Panc1 (cell line): Measurements from ENCODE around the gene ERC2. TPM values are rescaled to one million over a fixed set of nuclear protein-coding genes. Genes with fewer than 3 reads are reported as not detected.

Experiments
- ATAC-seq: fragments of 200-7000 bp; cut with Tn5 transposase; 2 replicates; pipeline ENCODE4 v1.9.1; 2020; ENCODE audit warnings: mild to moderate bottlenecking, moderate library complexity
- BruUV-seq: library from RNA; stranded (reverse); fragments of 400-500 nt; replicated peaks from 2 replicates; lab custom pipeline; 2021; lab: Mats Ljungman, UMichigan
- CTCF ChIA-PET: fragments of 300-600 bp; sonication (Branson Sonifier 250); formaldehyde crosslinking; loops from one replicate; lab custom pipeline; 2022; ENCODE audit warnings: antibody characterized with exemption; lab: Charles Lee
- POLR2A ChIA-PET: fragments of 300-600 bp; sonication (Branson Sonifier 250); formaldehyde crosslinking; loops from one replicate; lab custom pipeline; 2022; ENCODE audit warnings: antibody characterized with exemption; lab: Charles Lee
- DNase-seq: peaks from one replicate; pipeline ENCODE4 v3.0.0-alpha.2; 2010; ENCODE audit warnings: low read depth, low spot score
- H3K27ac ChIP-seq: 2 replicates; pipeline ENCODE4 v1.5.1; 2011; ENCODE audit warnings: mild to moderate bottlenecking, low read length, inconsistent platforms
- H3K27me3 ChIP-seq: fragments of 200-500 bp; sonication (Bioruptor generic); 2 replicates; pipeline ENCODE4 v1.6.0; 2014; ENCODE audit warnings: low read length, inconsistent platforms; ENCODE audit not compliant: control insufficient read depth, insufficient read depth
- H3K36me3 ChIP-seq: fragments of 200-500 bp; sonication (Bioruptor generic); 2 replicates; pipeline ENCODE4 v1.5.1; 2014; ENCODE audit warnings: inconsistent platforms, mild to moderate bottlenecking, low read length, moderate library complexity; ENCODE audit not compliant: control insufficient read depth, insufficient read depth
- H3K4me1 ChIP-seq: 2 replicates; pipeline ENCODE4 v1.5.1; 2011; ENCODE audit warnings: inconsistent platforms, mild to moderate bottlenecking, low read length, moderate library complexity; ENCODE audit not compliant: control insufficient read depth, insufficient read depth
- H3K4me3 ChIP-seq, 2 experiments: 2 replicates each; pipeline ENCODE4 v1.5.1; 2011 to 2012; ENCODE audit warnings: low read depth in 2 of 2, low read length in 2 of 2, mild to moderate bottlenecking in 2 of 2, inconsistent platforms in 1 of 2, moderate library complexity in 1 of 2
- H3K9me3 ChIP-seq: fragments of 200-500 bp; sonication (Bioruptor generic); 2 replicates; pipeline ENCODE4 v1.5.1; 2014; ENCODE audit warnings: low read depth, mild to moderate bottlenecking, inconsistent platforms, low read length, moderate library complexity; ENCODE audit not compliant: control insufficient read depth, insufficient read depth
- CTCF ChIP-seq: fragments of 450-650 bp; IDR thresholded peaks from 2 replicates; pipeline ENCODE4 v1.5.1; 2017; ENCODE audit warnings: mild to moderate bottlenecking
- POLR2AphosphoS5 ChIP-seq: IDR thresholded peaks from 2 replicates; pipeline ENCODE4 v1.6.1; 2012; ENCODE audit warnings: mild to moderate bottlenecking, low read depth, low read length, moderate library complexity
- REST ChIP-seq, 2 experiments: IDR thresholded peaks; 2 replicates each; pipeline ENCODE4 v1.6.1; 2011 to 2012; ENCODE audit warnings: low read depth in 2 of 2, control low read depth in 1 of 2, low read length in 1 of 2, mild to moderate bottlenecking in 1 of 2, moderate library complexity in 1 of 2; ENCODE audit not compliant: insufficient read depth in 1 of 2
- SIN3A ChIP-seq: IDR thresholded peaks from 2 replicates; pipeline ENCODE4 v1.6.1; 2012; ENCODE audit warnings: low read depth, mild to moderate bottlenecking, low read length, moderate library complexity, borderline replicate concordance; ENCODE audit not compliant: insufficient read depth
- TCF7L2 ChIP-seq: IDR thresholded peaks from 2 replicates; pipeline ENCODE4 v1.6.1; 2011; ENCODE audit warnings: mild to moderate bottlenecking, low read depth, low read length, inconsistent platforms
- in situ Hi-C: cut with HindIII; loops from 2 replicates; pipeline ENCODE4 v1.10.0; 2016; ENCODE audit warnings: low sequenced_read_pairs, low pct_unique_long_range_greater_than_20kb
- intact Hi-C: fragments of 100-400 bp; cut with micrococcal nuclease; formaldehyde crosslinking; loops from one replicate; pipeline ENCODE4 v1.10.0; 2022; ENCODE audit not compliant: unreplicated experiment
- total RNA-seq: library from RNA; stranded (reverse); gene quantifications from one replicate; pipeline ENCODE4 v1.2.1, GENCODE V29; 2021; ENCODE audit not compliant: unreplicated experiment

The ERC2 gene
- total RNA-seq, 1 experiment from 2014 or later: 0.33 TPM

GRCh38 chr3:55687526-55687925 lies 780.7 kb downstream of the ERC2 start:
- Histone ChIP-seq H3K36me3 (no peaks in the 10 kb centered on the region), H3K4me1 (no peaks in the 10 kb centered on the region), H3K27me3 (no peaks in the 10 kb centered on the region), H3K4me3 (no peak overlapping the region), H3K27ac (no peak overlapping the region), H3K9me3 (no peaks in the 10 kb centered on the region)
- ATAC-seq (no peak), DNase-seq (no peak)
- intact Hi-C loops: no loop called here
- in situ Hi-C loops: no loop called here
- ChIA-PET POLR2A (no interaction called here), CTCF (no interaction called here)
- TF ChIP-seq TCF7L2 (no peak), REST (IDR thresholded peaks at IDR 0.05; ENCODE audit: insufficient read depth in 1 of 2, low read depth in 2 of 2, low read length in 1 of 2) (no peak), POLR2AphosphoS5 (no peak), CTCF (no peak), SIN3A (no peak)
- BruUV-seq: no TSS peak

- Histone ChIP-seq H3K27ac (no peak overlapping the region), H3K36me3 (no peaks in the 10 kb centered on the region), H3K9me3 (no peaks in the 10 kb centered on the region), H3K4me1 (no peaks in the 10 kb centered on the region), H3K4me3 (no peak overlapping the region), H3K27me3 (no peaks in the 10 kb centered on the region)
- ChIA-PET POLR2A (no interaction called here), CTCF (no interaction called here)
- in situ Hi-C loops (no loop called here), intact Hi-C loops (no loop called here)
- BruUV-seq: no TSS peak
- TF ChIP-seq CTCF (no peak), REST (IDR thresholded peaks at IDR 0.05; ENCODE audit: insufficient read depth in 1 of 2, low read depth in 2 of 2, low read length in 1 of 2) (no peak), TCF7L2 (no peak), SIN3A (no peak), POLR2AphosphoS5 (no peak)
- DNase-seq (no peak), ATAC-seq (no peak)
Measured at GRCh38 chr3:55686426-55687254, 781.6 kb downstream of the ERC2 start.
